Fibroblast of pulmonary artery (primary cell): ENCODE data around the gene AFF1.
"Not testable (repeated sequence)": the region's sequence is repeated elsewhere in the genome, so short reads cannot be mapped to it uniquely, and the experiment has no call there.

Source experiments
- DNase-seq: peaks from one replicate; pipeline ENCODE4 v3.0.0-alpha.2; 2010; ENCODE audit warnings: low read depth
- H3K4me3 ChIP-seq: replicated peaks from 2 replicates; pipeline ENCODE4 v1.5.1; 2011; ENCODE audit warnings: low read depth, mild to moderate bottlenecking, control low read depth, low read length, moderate library complexity
- TF ChIP-seq, protein P1 (sequence below): IDR thresholded peaks from 2 replicates; pipeline ENCODE4 v1.5.1; 2011; ENCODE audit warnings: mild to moderate bottlenecking, control low read depth, low read length, inconsistent platforms; ENCODE audit errors: missing control alignments

AFF1 gene

DNA sequence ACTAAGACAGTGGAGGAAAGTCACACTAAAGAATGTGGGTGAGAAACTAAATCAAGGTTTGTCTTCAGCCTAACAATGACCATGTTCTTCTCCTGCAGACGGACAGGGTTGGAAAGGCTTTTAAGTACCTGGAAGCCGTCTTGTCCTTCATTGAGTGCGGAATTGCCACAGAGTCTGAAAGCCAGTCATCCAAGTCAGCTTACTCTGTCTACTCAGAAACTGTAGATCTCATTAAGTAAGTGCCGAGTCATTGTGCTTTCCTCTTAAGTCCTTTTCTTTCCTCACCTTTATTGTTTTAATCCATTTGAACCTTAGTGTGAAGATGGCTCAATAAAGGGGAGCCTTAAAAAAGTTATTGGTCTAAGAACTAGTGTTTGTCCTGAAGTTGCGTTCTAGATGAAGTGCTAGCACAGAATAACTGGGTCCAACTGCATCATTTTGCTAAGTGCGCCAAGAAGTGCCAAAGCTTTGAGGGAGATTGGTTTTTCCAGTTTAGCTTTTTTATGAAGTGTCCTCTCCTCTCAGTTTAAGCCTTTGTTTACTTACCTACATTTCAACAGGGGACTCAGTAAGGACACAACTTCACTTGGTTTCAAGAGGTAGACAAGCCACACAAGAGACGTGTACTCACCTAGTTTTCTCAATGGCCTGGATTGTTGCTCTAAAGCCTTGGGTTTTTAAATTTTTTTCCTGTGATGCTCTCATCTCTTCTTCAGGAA is 196.3 kb downstream of the AFF1 start:
- no peak overlapping the region for H3K4me3 ChIP-seq
- DNase-seq, result no peak
- TF ChIP-seq, protein P1, sequence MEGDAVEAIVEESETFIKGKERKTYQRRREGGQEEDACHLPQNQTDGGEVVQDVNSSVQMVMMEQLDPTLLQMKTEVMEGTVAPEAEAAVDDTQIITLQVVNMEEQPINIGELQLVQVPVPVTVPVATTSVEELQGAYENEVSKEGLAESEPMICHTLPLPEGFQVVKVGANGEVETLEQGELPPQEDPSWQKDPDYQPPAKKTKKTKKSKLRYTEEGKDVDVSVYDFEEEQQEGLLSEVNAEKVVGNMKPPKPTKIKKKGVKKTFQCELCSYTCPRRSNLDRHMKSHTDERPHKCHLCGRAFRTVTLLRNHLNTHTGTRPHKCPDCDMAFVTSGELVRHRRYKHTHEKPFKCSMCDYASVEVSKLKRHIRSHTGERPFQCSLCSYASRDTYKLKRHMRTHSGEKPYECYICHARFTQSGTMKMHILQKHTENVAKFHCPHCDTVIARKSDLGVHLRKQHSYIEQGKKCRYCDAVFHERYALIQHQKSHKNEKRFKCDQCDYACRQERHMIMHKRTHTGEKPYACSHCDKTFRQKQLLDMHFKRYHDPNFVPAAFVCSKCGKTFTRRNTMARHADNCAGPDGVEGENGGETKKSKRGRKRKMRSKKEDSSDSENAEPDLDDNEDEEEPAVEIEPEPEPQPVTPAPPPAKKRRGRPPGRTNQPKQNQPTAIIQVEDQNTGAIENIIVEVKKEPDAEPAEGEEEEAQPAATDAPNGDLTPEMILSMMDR, result no peak

- DNase-seq, result no peak
- TF ChIP-seq, protein P1, result no peak
- no peak overlapping the region for H3K4me3 ChIP-seq
These were observed 197.2 kb downstream of the AFF1 start for GRCh38 chr4:87132035-87132434.

DNA sequence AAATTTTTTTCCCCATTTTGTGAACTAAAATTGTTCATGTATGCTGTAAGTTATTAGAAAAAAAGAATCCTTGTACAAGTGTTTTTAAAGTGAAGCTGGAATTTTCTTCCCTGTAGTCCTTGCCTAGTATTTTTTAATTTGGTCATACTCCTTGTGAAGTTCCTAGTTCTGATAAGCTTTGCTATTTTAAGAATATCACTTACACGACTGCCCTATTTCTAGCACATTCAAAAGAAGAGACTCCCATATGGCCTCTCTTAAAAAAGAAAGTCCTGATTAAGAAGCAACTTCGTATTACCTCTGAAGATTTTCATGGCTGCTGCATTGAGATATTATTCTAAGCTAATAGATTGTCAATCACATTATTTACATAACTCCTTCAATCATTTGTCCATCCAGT is 198.4 kb downstream of the AFF1 start:
- TF ChIP-seq, protein P1, result no peak
- no peak for DNase-seq

DNA sequence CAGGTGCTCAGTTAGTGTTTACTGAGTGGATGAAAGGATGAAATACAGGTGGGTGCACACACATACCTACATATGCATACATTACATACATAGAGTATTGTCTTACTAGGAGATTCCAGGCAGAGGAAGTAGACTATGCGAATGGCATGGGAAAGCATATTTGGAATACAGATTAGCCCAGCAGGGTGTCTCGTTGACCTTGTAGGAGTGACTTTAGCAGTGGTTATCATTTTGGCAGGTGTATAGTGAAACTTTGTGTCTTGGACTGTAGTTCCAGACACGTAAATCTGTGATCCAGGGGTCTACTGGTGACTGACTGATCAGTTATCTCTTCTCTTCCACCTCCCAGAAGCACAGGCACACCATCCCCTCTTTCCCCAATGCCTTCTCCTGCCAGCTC is 199.3 kb downstream of the AFF1 start:
- DNase-seq, result no peak
- no peak overlapping the region for H3K4me3 ChIP-seq
- TF ChIP-seq, protein P1, result no peak

More for the DNA sequence above, 198.4 kb downstream of the AFF1 start:
- no peak overlapping the region for H3K4me3 ChIP-seq

GRCh38 chr4:87141428-87141827 is 206.6 kb downstream of the AFF1 start:
- peak; percentile 13 for DNase-seq
- no peak overlapping the region for H3K4me3 ChIP-seq
- TF ChIP-seq, protein P1, result no peak

GRCh38 chr4:87144356-87144755 is 209.5 kb downstream of the AFF1 start:
- TF ChIP-seq, protein P1, result no peak
- DNase-seq, result no peak

GRCh38 chr4:87145934-87146333 is 211.1 kb downstream of the AFF1 start:
- not testable (repeated sequence) for DNase-seq, H3K4me3 ChIP-seq

More at GRCh38 chr4:87144356-87144755, 209.5 kb downstream of the AFF1 start:
- no peak overlapping the region for H3K4me3 ChIP-seq
